Stimulated activated CD8-positive, alpha-beta memory T cell treated with anti-CD3 and anti-CD28 coated beads, Interleukin-4, amount 100 ng/mL, for 48 hours (primary cell): ENCODE measurements around the gene SH3RF2.

Source experiments
- DNase-seq: peaks from one replicate; pipeline ENCODE4 v3.0.0-alpha.2; 2020

SH3RF2 gene

DNA sequence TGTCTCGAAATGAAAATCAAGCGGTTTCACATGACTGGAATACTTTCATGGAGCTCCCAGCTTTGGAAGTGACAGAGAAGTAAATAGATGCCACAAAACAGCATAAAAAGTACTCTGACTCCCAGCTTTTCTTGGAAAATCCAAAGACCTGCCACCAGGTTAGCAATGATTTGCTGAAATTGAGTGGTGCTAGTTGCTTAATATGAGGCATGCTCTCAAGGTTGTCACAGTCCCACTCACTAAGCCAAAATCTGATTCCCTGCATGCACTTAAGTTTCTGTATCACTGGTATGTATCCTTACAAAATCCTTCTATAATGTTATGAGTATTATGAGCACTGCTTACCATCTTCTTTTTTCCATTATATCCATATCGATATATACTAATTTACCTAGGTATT is 13.0 kb upstream of the SH3RF2 start:
- no peak for DNase-seq

GRCh38 chr5:145924849-145925248 is 11.5 kb upstream of the SH3RF2 start:
- no peak for DNase-seq

- DNase-seq: no peak
These were observed 11.0 kb upstream of the SH3RF2 start for GRCh38 chr5:145925353-145925752.

- DNase-seq: no peak
These were observed 10.6 kb upstream of the SH3RF2 start for GRCh38 chr5:145925803-145926202.

GRCh38 chr5:145931718-145932117 is 4.7 kb upstream of the SH3RF2 start:
- DNase-seq: no peak

GRCh38 chr5:145934276-145934675 is 2.1 kb upstream of the SH3RF2 start:
- DNase-seq: no peak

- DNase-seq: peak; percentile 30
These were observed 1.3 kb downstream of the SH3RF2 start for GRCh38 chr5:145937432-145938250.

DNA sequence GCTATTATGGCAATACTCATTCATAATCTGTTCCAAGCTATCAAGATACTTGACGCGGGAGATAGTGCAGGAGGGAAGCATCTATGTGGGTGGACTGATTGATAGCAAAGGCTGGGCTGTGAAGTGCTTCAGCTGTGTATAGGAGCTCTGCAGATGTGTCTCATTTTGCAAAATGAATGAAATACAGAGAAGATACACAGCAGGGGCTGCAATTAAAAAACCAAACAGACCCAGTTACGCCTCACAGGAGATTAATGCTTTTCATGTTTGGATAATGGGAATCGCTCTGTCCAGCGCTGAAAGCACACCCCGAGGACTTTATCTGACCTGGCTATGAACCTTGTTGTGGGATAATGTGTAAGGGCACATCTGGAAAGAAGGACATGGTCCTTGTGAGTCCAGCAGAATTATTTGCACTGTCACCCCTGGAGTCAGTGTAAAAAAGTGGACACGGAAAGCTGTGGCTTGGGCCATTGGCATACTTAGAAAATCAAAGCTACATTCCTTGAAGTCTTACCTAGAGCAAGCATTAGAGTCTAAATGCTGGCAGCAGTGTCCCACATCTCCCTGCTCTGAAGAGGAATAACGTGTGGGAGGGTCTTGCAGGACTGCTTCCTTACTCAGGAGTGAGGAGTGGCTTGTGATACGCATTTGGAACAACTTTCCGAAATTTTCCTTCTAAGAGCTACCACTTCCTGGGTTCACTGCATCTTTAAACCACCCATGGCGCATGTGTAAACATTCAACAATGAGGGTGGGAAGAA is 2.6 kb downstream of the SH3RF2 start:
- no peak for DNase-seq

GRCh38 chr5:145939540-145940065 is 3.2 kb downstream of the SH3RF2 start:
- DNase-seq: no peak

DNA sequence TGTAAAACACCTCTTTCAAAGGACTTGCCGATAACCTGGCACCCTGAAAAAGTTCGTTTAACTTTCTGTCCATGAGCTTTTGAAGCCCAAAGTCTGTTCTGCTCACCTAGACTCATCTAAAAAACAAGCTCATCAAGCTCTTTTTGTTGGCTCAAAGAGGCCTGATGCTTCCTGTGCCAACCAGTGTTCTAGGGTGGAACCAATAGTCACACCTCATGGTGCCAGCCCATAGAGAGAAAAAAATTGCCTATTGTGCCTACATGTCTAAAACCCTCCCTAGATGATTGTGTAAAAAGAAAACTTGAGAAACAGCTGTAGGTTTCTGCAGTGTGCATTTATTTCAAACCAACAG is 4.7 kb downstream of the SH3RF2 start:
- no peak for DNase-seq

DNA sequence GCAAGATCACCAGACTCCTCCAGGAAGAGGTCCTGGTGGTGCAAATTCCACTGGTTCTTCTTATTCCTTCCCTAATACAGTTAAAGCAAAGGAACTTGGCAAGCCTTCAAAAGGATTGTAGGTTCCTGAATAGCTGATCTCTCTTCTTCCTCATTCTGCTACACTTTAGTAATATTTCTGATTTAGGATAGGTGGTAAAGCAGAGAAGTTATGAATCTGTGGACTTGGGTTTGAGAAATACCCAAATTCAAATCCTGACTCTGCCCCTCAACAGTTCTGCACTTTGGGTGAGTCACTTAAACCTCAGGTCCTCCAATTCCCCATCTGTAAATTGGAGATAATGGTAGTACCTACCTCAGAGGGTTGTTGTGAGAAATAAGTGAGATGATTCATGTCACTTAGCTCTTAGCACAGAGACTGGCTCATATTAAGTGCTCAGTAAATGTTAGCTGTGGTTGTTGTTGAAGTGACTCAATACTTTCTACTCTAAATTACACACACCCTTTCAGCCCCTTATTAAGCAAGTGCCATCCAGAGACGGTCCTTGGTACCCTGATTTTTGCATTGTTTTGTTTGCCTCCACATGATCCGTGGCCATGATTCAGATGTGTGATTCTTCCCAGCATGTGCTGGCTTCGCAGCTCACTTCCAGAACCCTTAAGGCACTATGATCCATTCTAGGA is 5.2 kb downstream of the SH3RF2 start:
- no peak for DNase-seq

- no peak for DNase-seq
These were observed 5.8 kb downstream of the SH3RF2 start for GRCh38 chr5:145942201-145942600.

- no peak for DNase-seq
These were observed 6.4 kb downstream of the SH3RF2 start for GRCh38 chr5:145942749-145943148.

- no peak for DNase-seq
These were observed 7.3 kb downstream of the SH3RF2 start for GRCh38 chr5:145943674-145944121.

DNA sequence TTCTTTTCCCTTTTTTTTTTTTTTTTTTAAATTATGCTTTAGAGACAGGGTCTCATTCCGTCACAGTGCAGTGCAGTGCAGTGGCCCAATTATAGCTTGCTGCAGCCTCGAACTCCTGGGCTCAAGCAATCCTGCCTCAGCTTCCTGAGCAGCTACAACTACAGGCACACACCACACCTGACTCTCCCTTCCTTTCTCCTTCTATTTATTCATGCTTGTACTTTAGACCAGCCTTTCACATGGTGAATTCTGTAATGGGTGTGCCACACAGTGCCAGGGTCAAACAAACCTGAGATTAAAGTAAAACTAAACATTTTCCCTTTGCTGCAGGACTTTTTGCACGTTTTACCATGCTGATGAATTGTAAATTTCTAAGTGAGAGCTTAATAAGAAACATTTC is 8.0 kb downstream of the SH3RF2 start:
- no peak for DNase-seq

DNA sequence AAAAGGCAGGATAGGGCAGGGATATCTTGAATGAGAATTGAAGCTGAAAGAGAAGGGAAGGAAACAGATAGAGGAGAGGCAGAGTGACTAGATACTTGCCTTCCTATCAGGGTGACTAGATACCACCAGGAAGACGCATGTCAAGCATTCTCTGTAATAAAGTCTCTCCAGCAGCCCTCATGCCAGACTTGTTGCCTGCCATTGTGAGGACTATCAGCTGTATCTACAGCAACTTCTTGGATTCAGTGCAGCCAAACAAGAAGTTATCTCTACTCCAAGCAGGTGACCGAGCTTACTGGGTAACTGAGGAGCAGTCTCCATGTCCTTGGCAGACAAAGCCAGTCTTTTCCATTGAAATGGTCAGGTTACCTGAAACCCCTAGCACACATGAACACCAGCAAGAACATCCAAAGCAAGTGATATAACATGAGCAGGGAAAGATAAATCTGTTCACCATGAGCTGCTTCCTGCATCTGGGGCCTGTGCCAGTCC is 9.3 kb downstream of the SH3RF2 start:
- DNase-seq: no peak

- no peak for DNase-seq
These were observed 9.9 kb downstream of the SH3RF2 start for GRCh38 chr5:145946112-145946861.

DNA sequence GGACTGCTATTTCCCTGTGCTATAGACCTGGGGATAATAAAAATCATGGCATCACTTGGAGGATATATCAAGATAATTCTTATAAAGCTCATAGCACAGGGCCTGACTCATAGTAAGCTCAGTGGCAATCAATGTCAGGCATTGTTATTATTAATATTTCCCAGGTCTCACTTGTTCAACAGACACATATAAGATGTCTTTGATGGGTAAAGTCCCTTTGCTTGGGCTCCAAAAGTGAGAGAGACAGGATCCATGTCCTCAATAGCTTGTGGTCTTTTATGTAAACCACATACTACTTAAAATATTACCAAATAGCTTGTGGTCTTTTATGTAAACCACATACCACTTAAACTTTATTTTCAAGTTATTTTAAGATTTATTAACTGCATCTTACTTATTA is 11.2 kb downstream of the SH3RF2 start:
- no peak for DNase-seq

GRCh38 chr5:145948047-145948446 is 11.7 kb downstream of the SH3RF2 start:
- DNase-seq: no peak

DNA sequence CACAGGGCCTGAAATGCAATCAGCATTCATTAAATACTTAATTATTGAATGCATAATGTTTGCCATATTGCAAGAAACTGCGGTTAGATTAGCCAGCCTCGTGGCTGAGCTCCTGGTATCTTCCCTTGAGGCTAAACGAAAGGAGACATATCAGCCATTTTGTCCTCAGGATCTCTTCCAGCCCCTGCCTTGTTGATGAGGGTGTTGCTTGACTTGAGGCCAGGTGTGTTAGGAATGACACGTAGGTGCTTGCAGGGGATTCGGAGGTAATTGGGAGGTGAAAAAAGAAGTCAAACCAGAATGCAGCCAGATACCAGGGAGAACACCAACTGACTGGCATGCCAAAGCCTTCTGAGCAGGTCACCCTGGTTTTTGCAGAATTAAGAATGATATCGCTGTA is 12.5 kb downstream of the SH3RF2 start:
- DNase-seq: no peak

GRCh38 chr5:145949474-145949873 is 13.1 kb downstream of the SH3RF2 start:
- no peak for DNase-seq

- DNase-seq: no peak
These were observed 14.7 kb downstream of the SH3RF2 start for GRCh38 chr5:145951071-145951470.

GRCh38 chr5:145953202-145953601 is 16.8 kb downstream of the SH3RF2 start:
- no peak for DNase-seq
